CD4-positive, alpha-beta T cell treated with Interleukin-10 for 1 hour (primary cell): ENCODE data around the gene DCAF11.

Experiments used
- DNase-seq: peaks from one replicate; pipeline ENCODE4 v3.0.0-alpha.2; 2020

The DCAF11 gene

GRCh38 chr14:24114532-24115421 lies at the start of gene DCAF11, which contains the start of gene NRL:
TSS of gene DCAF11 (plus strand) at chr14:24114777. CDS start at chr14:24115595, 818 bp downstream.
TSS of gene NRL (minus strand) at chr14:24114949. CDS start at chr14:24082848, 32,101 bp downstream.
- DNase-seq, result peak; percentile 99

GRCh38 chr14:24064856-24065255 lies 49.7 kb upstream of the DCAF11 start:
- DNase-seq, result no peak

DNA sequence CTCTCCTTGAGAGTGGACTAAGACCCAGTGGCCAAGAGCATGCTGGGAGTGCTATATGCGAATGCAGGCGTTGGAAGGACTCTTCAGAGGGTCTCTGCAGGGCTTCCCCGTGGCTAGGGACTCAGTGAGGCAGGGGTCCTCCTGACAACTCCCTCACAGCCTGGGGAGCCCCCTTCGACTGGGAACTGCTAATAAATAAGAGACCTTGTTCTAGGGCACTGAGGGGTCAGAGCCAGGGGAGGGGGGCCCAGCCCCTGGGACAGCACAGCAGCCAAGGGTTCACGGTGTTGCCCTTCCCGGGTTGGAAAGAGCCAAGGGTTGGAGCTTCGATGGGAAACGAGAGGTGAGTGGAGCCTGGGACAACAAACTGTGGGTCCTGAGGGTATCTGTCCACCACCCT lies 49.2 kb upstream of the DCAF11 start:
- no peak for DNase-seq

GRCh38 chr14:24066496-24067132 lies 48.0 kb upstream of the DCAF11 start:
- DNase-seq, result no peak

- DNase-seq, result no peak
Observed at GRCh38 chr14:24067133-24068082, 47.2 kb upstream of the DCAF11 start.

DNA sequence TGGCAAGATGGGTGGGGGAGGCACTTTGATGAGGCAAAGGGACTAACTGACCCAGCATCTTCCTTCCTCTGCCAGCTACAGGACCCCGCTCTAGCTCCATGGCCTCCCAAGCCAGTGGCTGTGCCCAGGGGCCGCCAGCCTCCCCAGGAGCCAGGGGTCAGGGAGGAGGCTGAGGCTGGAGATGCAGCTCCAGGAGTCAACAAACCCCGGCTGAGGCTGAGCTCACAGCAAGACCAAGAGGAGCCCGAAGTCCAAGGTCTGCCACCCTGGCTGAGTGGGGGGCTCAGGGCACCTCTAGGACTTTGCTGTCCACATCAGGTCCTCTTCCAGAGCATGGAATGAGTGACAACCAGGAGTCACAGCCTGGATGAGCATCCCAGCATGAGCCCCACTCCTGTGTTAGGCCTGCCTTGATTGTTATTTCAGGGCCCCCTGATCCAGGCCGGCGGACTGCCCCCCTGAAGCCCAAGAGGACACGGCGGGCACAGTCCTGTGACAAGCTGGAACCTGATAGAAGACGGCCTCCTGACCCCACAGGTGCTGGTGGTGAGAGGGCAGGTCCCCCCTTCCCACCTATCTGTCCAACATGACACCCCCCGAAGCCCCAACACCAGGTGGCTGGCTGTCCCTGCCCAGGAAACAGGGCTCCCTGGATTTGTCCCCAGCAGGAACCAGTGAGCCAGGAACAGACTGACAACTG lies 45.7 kb upstream of the DCAF11 start:
- DNase-seq, result no peak

DNA sequence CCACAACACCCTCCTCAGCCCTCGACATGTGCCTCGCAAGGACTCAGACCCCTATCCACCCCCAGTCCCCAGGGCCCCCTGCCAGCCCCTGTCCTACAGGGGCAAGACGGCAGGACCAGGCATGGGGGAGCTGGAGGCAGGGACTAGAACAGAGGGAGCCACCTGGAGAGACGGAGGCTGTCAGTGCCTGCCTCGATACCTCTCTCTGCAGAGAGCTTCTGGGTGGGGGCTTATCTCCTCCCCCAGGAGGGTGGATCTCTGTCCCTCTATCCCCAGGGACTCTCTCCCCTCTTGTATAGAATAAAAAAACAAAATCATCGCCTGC lies 45.2 kb upstream of the DCAF11 start:
- DNase-seq, result no peak

DNA sequence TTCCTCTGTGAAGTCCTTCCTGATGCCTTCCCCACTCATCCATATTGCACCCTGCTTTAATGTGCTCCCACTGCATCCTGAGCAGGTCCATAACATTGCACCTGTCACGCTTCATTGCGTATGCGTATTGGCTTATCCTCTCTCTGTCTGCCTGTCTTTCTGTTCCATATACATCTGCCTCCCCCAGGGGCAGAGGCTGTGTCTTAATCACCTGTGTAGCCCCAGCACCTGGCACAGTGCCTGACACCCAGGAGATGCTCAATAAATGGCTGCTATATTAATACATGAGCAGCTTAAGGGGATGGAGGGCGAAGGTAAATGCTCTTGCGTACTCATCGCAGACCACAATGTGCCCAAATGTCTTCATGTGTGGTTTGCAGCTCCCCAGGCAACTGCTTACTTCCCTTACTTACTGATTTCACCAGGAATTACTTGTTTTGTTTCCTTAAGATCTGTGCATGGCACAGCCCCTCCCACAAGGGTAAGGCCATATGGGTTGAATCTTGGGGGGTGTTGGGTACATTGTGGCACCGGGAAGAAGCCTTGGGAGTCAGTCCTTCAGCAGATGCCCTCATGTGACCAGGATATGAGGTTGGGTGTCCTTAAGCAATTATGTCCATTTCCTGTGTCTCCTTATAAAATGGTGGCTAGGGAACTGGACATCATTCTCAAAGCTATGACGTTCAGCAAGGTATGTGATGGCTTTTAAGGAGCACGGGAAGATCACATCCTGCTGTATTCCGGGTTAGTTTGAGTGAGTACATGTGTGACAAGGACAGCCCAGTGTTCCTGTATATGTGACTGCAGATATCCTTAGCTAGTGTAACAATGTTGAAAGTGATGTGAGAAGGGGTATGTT lies 44.1 kb upstream of the DCAF11 start:
- no peak for DNase-seq

DNA sequence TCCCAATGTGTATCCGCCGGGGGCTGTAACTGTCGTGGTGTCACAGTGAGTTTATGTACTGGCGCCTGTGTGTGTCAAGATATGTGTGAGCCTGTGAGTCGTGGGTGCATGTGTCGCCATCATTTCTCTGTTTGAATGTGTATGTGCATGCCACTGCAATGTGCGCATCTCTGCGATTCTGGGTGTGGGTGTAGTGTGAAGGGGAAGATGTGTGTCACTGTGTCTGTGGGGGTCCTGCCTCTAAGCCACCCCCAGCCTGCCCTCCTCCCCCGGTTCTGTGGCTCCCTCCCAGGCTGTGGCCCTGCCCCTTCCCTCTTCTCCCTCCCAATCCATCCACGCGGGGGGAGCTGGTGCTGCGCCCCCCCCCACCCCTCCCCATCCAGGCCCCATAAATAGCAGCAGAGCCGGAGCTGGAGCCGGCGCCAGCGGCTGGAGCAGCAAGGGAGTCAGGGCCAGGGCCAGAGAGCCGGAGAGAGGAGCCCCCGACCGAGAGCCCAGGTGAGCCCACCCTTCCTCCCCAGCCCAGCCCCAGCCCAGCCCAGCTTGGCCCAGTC lies 43.4 kb upstream of the DCAF11 start, which contains the start of gene CPNE6:
TSS of gene CPNE6 (plus strand) at position 419 of the 554 bp plus-strand sequence. CDS start 1,375 bp downstream, outside the sequence.
- no peak for DNase-seq

- DNase-seq, result no peak
Observed at GRCh38 chr14:24071836-24072430, 42.6 kb upstream of the DCAF11 start.

DNA sequence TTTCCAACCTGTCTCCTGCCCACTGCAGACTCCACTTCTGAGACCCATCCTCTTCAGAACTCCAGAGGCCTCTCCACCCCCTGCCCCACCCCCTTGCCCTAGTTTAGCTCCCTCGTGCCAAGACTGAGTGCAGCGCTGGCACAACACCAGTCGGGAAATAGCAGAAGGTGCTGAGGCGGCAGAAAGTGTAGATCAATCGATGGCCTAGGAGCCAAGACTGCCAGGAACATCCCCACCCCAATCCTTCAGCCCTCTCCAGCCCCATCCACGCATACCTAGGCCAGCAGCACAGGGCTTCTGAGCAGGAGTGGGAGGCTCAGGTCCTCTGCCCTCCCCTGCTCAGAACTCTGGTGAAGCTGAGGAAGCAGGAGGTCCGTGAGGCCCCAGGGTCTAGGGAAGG lies 42.1 kb upstream of the DCAF11 start:
- DNase-seq, result no peak

- DNase-seq, result no peak
Observed at GRCh38 chr14:24072881-24073877, 41.4 kb upstream of the DCAF11 start.

DNA sequence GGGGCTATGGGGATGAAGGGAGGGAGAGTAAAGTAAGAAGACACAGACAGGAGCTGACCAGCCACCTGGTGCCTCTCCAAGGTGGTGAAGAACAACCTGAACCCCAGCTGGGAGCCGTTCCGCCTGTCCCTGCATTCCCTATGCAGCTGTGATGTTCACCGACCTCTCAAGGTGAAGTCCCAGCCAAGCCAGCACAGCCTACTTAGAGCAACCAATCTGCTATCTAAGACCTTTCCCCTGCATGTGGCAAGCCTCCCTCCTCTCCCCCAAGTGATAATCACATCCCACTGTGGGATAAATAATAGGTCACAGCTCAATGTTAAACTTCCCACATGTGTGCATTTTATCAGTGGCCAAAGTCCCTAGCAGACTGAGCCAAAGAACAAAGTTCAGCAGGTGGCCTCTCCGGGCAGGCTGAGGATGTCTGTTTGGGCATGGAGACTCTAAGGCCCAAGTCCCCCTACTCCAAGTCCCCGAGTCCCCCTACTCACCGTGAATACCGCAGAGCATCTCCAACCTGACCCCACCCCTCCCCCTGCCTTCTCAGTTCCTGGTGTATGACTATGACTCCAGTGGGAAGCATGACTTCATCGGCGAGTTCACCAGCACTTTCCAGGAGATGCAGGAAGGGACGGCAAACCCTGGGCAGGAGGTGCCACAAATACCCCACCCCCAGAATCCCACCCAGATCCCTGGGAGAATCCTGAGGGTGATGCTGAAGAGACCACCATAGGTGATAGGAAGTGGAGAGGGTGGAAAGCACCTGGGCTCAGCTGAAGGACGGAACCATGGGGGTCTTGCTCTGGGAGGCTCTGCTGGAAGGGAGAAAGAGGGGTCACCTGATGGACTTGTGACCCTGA lies 39.7 kb upstream of the DCAF11 start:
- DNase-seq, result no peak

- no peak for DNase-seq
Observed at GRCh38 chr14:24075485-24076301, 38.9 kb upstream of the DCAF11 start.

DNA sequence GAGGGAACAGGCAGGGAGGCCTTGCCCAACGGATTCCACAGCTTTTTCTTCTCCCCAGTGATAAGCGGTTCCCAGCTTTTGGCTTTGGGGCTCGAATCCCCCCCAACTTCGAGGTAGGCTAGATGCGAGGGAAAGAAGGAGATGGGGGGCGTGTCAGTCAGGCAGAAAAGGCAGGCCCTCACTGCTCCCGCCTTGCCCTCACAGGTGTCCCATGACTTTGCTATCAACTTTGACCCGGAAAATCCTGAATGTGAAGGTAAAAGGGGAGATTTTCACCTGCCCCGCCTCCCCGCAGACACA lies 38.3 kb upstream of the DCAF11 start:
- no peak for DNase-seq

DNA sequence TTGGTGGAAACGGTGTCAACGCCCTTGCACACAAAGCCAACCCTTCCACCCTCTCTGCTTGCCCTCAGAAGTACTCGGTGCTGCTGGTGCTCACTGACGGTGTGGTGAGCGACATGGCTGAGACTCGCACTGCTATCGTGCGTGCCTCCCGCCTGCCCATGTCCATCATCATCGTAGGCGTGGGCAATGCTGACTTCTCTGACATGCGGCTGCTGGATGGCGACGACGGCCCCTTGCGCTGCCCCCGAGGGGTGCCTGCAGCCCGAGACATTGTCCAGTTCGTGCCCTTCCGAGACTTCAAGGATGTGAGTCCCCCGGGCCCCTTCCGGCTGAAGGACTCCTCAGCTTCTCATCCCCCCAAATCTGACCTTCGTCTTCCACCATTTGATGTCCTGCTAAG lies 37.5 kb upstream of the DCAF11 start:
- no peak for DNase-seq

GRCh38 chr14:24078146-24078545 lies 36.4 kb upstream of the DCAF11 start:
- no peak for DNase-seq
